Gastrocnemius medialis (tissue), 4 donors: ENCODE results near the gene PDE4D. TPM values are rescaled to one million over a fixed set of nuclear protein-coding genes. Genes with fewer than 3 reads are reported as not detected.

Source experiments
- ATAC-seq, 2 donors: fragments of 150-250 bp; one replicate each; pipeline ENCODE4 v1.9.1; 2016
- DNase-seq, 2 donors: peaks; one replicate each; pipeline ENCODE4 v3.0.0-alpha.2; 2019
- H3K27ac ChIP-seq, 4 donors: fragments of 200-600 bp; sonication (generic); 1 replicate in 1 of 4; 2 replicates in 3 of 4; pipeline ENCODE4 v1.5.1; 2016 to 2018; ENCODE audit warnings: mild to moderate bottlenecking in 2 of 4, moderate library complexity in 1 of 4
- H3K27me3 ChIP-seq, 3 donors: fragments of 200-600 bp; sonication (generic) in 2 of 3; 1 replicate in 1 of 3; 2 replicates in 2 of 3; pipeline versions ENCODE4 v1.5.1 to v1.6.0; 2016 to 2019; ENCODE audit warnings: mild to moderate bottlenecking in 1 of 3, moderate library complexity in 1 of 3
- H3K36me3 ChIP-seq, 2 donors: fragments of 200-600 bp; sonication (generic) in 1 of 2; one replicate each; pipeline ENCODE4 v1.5.1; 2017 to 2018
- H3K4me1 ChIP-seq, 2 donors: fragments of 200-600 bp; sonication (generic) in 1 of 2; one replicate each; pipeline ENCODE4 v1.5.1; 2016 to 2017; ENCODE audit warnings: mild to moderate bottlenecking in 2 of 2
- H3K4me3 ChIP-seq, 4 donors: fragments of 200-600 bp; sonication (generic) in 3 of 4; 1 replicate in 1 of 4; 2 replicates in 3 of 4; pipeline ENCODE4 v1.5.1; 2016 to 2019; ENCODE audit warnings: mild to moderate bottlenecking in 2 of 4
- H3K9me3 ChIP-seq, 3 donors: fragments of 200-600 bp; sonication (generic) in 2 of 3; 1 replicate in 1 of 3; 2 replicates in 2 of 3; pipeline ENCODE4 v1.5.1; 2016 to 2019
- CTCF ChIP-seq, 5 experiments: fragments of 450-650 bp in 3 of 5; fragments of 200-600 bp in 2 of 5; sonication (generic) in 2 of 5; IDR thresholded peaks in 4 of 5; conservative IDR thresholded peaks in 1 of 5; 1 replicate in 4 of 5; 2 replicates in 1 of 5; pipeline ENCODE4 v1.5.1; 2016 to 2019; ENCODE audit warnings: antibody characterized with exemption in 5 of 5, mild to moderate bottlenecking in 3 of 5, moderate library complexity in 3 of 5
- POLR2A ChIP-seq, 2 donors: fragments of 450-650 bp; IDR thresholded peaks; one replicate each; pipeline ENCODE4 v1.6.1; 2017; ENCODE audit warnings: antibody characterized with exemption in 2 of 2, mild to moderate bottlenecking in 2 of 2, moderate library complexity in 2 of 2
- in situ Hi-C, 4 donors: fragments of 200-750 bp; cut with MboI; loops; one replicate each; pipeline versions ENCODE4 v1.15.0 to v1.8.0; 2017; ENCODE audit warnings: low sequenced_read_pairs in 4 of 4
- intact Hi-C: fragments of 100-400 bp; cut with DNase I; formaldehyde crosslinking; loops from one replicate; pipeline ENCODE4 v1.15.1; 2023; ENCODE audit warnings: low total_unique reads
- total RNA-seq, 4 donors: library from RNA; depleted of rRNA; stranded (reverse); fragments of >200 nt; gene quantifications; one replicate each; pipeline versions ENCODE4 v1.1.0 to v1.2.3, GENCODE V29; 2016

PDE4D gene
- total RNA-seq, 4 donors from 2014 or later, result 133 to 223 (median 185) TPM

GRCh38 chr5:59005934-59006701, 887.4 kb downstream of the PDE4D start:
- Histone ChIP-seq H3K9me3 (no peaks in the 10 kb centered on the region), H3K4me3 (no peak overlapping the region), H3K4me1 (peaks cover 83 to 91% of the 10 kb centered on the region in 2 donors), H3K36me3 (no peaks in the 10 kb centered on the region), H3K27me3 (no peaks in the 10 kb centered on the region), H3K27ac (peak overlapping the region; percentile 58 to 79 (median 68))
- no peak for DNase-seq
- ATAC-seq, result no peak
- TF ChIP-seq CTCF (IDR thresholded peaks at IDR 0.05 in 4 of 5, conservative IDR thresholded peaks at IDR 0.05 in 1 of 5) (no peak), POLR2A (IDR thresholded peaks at IDR 0.05) (no peak)
- in situ Hi-C loops (loop anchor here (10.0 to 25.0 kb wide), 2 partner anchors 111 to 119 kb away; no protein-coding TSS in a partner anchor), intact Hi-C loops (loop anchor here (2.0 to 10.0 kb wide), 3 partner anchors 81 to 359 kb away; no protein-coding TSS in a partner anchor)

GRCh38 chr5:59003641-59004040, 889.9 kb downstream of the PDE4D start:
- no peaks in the 10 kb centered on the region for H3K9me3 ChIP-seq
- H3K27ac ChIP-seq, result peak overlapping the region; percentile 62 to 79 (median 68)
- H3K4me3 ChIP-seq, result no peak overlapping the region
- ATAC-seq (no peak), DNase-seq (no peak)
- TF ChIP-seq POLR2A (IDR thresholded peaks at IDR 0.05) (no peak), CTCF (IDR thresholded peaks at IDR 0.05 in 4 of 5, conservative IDR thresholded peaks at IDR 0.05 in 1 of 5) (no peak)
- in situ Hi-C loops (loop anchor here (10.0 to 25.0 kb wide), 2 partner anchors 109 to 116 kb away; no protein-coding TSS in a partner anchor), intact Hi-C loops (loop anchor here (10.0 kb wide), 2 partner anchors 79 to 361 kb away; no protein-coding TSS in a partner anchor)
- H3K36me3 ChIP-seq, result no peaks in the 10 kb centered on the region
- H3K27me3 ChIP-seq, result no peaks in the 10 kb centered on the region
- peaks cover 77 to 90% of the 10 kb centered on the region in 2 donors for H3K4me1 ChIP-seq

GRCh38 chr5:59003124-59003523, 890.4 kb downstream of the PDE4D start:
- ATAC-seq (peak in 1 of 2 donors; percentile 18), DNase-seq (no peak)
- Histone ChIP-seq H3K4me3 (no peak overlapping the region), H3K9me3 (no peaks in the 10 kb centered on the region), H3K27me3 (no peaks in the 10 kb centered on the region), H3K27ac (peak overlapping the region; percentile 62 to 79 (median 68)), H3K4me1 (peaks cover 72 to 85% of the 10 kb centered on the region in 2 donors), H3K36me3 (no peaks in the 10 kb centered on the region)
- in situ Hi-C loops, result loop anchor here (10.0 to 25.0 kb wide), 2 partner anchors 108 to 116 kb away; no protein-coding TSS in a partner anchor
- intact Hi-C loops, result loop anchor here (10.0 kb wide), 2 partner anchors 78 to 362 kb away; no protein-coding TSS in a partner anchor
- TF ChIP-seq POLR2A (IDR thresholded peaks at IDR 0.05), result no peak

GRCh38 chr5:59002162-59002825, 891.2 kb downstream of the PDE4D start:
- Histone ChIP-seq H3K9me3 (no peaks in the 10 kb centered on the region), H3K36me3 (no peaks in the 10 kb centered on the region), H3K27ac (peak overlapping the region; percentile 62 to 79 (median 68)), H3K4me1 (peaks cover 64 to 77% of the 10 kb centered on the region in 2 donors), H3K4me3 (no peak overlapping the region), H3K27me3 (no peaks in the 10 kb centered on the region)
- peak; percentile 39 to 76 for DNase-seq
- in situ Hi-C loops, result loop anchor here (10.0 to 25.0 kb wide), 2 partner anchors 107 to 115 kb away; no protein-coding TSS in a partner anchor
- ATAC-seq, result peak; percentile 70 to 90
- intact Hi-C loops, result loop anchor here (10.0 kb wide), 2 partner anchors 77 to 363 kb away; no protein-coding TSS in a partner anchor
- TF ChIP-seq POLR2A (IDR thresholded peaks at IDR 0.05) (no peak), CTCF (IDR thresholded peaks at IDR 0.05 in 4 of 5, conservative IDR thresholded peaks at IDR 0.05 in 1 of 5) (no peak)
